Measurements from ENCODE around the gene SYN1.

Gene SYN1

GRCh38 chrX:47529548-47529947 is 90.1 kb downstream of the SYN1 start:
- no peak for DNase-seq (ENCODE audit: low read depth, low spot score)

- DNase-seq (ENCODE audit: low read depth, low spot score), result peak; percentile 5
These were observed 95.9 kb downstream of the SYN1 start for GRCh38 chrX:47523713-47524166.

- DNase-seq (ENCODE audit: low read depth, low spot score), result peak; percentile 87
These were observed 96.4 kb downstream of the SYN1 start for GRCh38 chrX:47523297-47523696.
